ENCODE measurements around the gene E2F8.

The E2F8 gene

DNA sequence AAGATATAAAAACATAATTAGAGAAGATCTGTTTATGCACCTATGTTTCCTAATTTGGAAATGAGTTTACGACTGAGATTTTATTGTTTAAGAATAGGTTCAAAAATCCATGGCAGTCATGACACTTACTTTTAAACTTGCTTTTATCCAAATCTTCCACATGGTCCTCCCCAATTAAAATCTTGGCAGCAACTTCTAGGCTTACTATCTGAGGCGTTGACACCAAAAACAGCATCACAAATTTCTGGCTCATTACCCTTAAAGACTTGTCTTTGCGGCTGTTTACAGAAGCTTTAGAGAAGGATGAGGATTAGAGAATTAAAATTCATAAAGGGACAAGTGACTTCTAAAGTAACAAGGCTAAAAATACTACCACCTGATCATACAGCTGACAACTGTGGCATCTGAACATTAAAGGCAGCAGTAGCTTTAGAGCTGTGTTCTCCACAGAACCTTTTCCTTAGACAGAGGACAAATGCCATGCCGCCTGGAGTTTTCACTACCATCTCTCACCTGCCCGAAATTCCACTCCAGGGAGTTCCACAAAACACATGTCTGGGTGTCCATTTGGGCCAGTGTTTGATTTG, 6.4 kb downstream of the E2F8 start:
- no peak for TF ChIP-seq EZH2phosphoT487 (conservative IDR thresholded peaks at IDR 0.05; ENCODE audit: low read length)
- TF ChIP-seq, protein P1, sequence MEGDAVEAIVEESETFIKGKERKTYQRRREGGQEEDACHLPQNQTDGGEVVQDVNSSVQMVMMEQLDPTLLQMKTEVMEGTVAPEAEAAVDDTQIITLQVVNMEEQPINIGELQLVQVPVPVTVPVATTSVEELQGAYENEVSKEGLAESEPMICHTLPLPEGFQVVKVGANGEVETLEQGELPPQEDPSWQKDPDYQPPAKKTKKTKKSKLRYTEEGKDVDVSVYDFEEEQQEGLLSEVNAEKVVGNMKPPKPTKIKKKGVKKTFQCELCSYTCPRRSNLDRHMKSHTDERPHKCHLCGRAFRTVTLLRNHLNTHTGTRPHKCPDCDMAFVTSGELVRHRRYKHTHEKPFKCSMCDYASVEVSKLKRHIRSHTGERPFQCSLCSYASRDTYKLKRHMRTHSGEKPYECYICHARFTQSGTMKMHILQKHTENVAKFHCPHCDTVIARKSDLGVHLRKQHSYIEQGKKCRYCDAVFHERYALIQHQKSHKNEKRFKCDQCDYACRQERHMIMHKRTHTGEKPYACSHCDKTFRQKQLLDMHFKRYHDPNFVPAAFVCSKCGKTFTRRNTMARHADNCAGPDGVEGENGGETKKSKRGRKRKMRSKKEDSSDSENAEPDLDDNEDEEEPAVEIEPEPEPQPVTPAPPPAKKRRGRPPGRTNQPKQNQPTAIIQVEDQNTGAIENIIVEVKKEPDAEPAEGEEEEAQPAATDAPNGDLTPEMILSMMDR (IDR thresholded peaks at IDR 0.05; ENCODE audit: insufficient read depth, low read length, poor library complexity, severe bottlenecking) = no peak
- no peak overlapping the region for H3K9ac ChIP-seq (ENCODE audit: low read length)
- no peak overlapping the region for H3K4me3 ChIP-seq (ENCODE audit: insufficient read depth, low read length, poor library complexity, severe bottlenecking)
- no peak overlapping the region for H3K4me2 ChIP-seq (ENCODE audit: low read depth, low read length, poor library complexity, severe bottlenecking)
- H2AFZ ChIP-seq (ENCODE audit: low read depth, low read length, severe bottlenecking) = no peak overlapping the region
- H3K27ac ChIP-seq (ENCODE audit: low read depth, low read length) = no peak overlapping the region
- no peaks in the 10 kb centered on the region for H4K20me1 ChIP-seq (ENCODE audit: low read depth, low read length)
- peaks cover 15% of the 10 kb centered on the region for H3F3A ChIP-seq (ENCODE audit: insufficient read depth)
- H3K9me3 ChIP-seq (ENCODE audit: insufficient read depth, low read length) = no peaks in the 10 kb centered on the region
- H3K9me2 ChIP-seq (replicated peaks; ENCODE audit: insufficient read depth, low read length) = no peaks in the 10 kb centered on the region
- H3K79me2 ChIP-seq (ENCODE audit: insufficient read depth, low read length) = peaks cover 32% of the 10 kb centered on the region
- peaks cover 89% of the 10 kb centered on the region for H3K36me3 ChIP-seq (ENCODE audit: low read length)
- no peaks in the 10 kb centered on the region for H3K27me3 ChIP-seq (ENCODE audit: low read length)

DNA sequence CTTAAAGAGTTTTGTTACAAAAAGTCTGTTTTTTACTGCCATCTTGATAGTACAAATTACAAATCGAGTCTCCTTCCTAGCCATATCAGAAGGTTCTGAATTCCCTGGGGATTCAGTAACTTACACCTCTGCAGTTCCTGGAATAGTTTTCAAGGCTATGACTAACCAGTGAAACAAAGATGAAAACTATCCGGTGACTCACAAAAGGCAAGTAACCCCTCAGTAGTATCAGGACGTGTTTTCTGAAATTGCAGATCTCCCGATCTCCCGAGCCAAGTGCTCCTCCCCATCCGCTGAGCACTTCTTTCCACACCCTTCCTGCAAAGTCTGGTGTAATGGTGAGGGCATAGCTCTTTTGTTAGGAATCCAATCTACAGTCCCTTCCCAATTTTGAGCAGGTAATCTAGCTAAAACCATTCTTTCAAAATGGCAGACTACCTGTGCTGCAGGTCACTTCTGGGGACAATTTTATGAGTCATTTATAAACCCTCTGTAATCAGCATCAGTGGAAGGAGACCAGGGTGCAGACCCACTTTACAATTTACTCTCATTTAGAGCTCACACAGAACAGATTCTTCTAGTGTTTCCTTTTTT, 7.7 kb downstream of the E2F8 start:
- Histone ChIP-seq H3K27ac (ENCODE audit: low read depth, low read length) (no peak overlapping the region), H3K9me3 (ENCODE audit: insufficient read depth, low read length) (no peaks in the 10 kb centered on the region), H2AFZ (ENCODE audit: low read depth, low read length, severe bottlenecking) (no peak overlapping the region), H3K79me2 (ENCODE audit: insufficient read depth, low read length) (peaks cover 18% of the 10 kb centered on the region), H3F3A (ENCODE audit: insufficient read depth) (peaks cover 18% of the 10 kb centered on the region), H3K36me3 (ENCODE audit: low read length) (peaks cover 89% of the 10 kb centered on the region), H3K9ac (ENCODE audit: low read length) (no peak overlapping the region), H3K4me3 (ENCODE audit: insufficient read depth, low read length, poor library complexity, severe bottlenecking) (no peak overlapping the region), H3K9me2 (replicated peaks; ENCODE audit: insufficient read depth, low read length) (no peaks in the 10 kb centered on the region), H4K20me1 (ENCODE audit: low read depth, low read length) (no peaks in the 10 kb centered on the region), H3K4me2 (ENCODE audit: low read depth, low read length, poor library complexity, severe bottlenecking) (no peak overlapping the region), H3K27me3 (ENCODE audit: low read length) (no peaks in the 10 kb centered on the region)
- TF ChIP-seq, protein P1 (IDR thresholded peaks at IDR 0.05; ENCODE audit: insufficient read depth, low read length, poor library complexity, severe bottlenecking) = no peak
- TF ChIP-seq EZH2phosphoT487 (conservative IDR thresholded peaks at IDR 0.05; ENCODE audit: low read length) = no peak

DNA sequence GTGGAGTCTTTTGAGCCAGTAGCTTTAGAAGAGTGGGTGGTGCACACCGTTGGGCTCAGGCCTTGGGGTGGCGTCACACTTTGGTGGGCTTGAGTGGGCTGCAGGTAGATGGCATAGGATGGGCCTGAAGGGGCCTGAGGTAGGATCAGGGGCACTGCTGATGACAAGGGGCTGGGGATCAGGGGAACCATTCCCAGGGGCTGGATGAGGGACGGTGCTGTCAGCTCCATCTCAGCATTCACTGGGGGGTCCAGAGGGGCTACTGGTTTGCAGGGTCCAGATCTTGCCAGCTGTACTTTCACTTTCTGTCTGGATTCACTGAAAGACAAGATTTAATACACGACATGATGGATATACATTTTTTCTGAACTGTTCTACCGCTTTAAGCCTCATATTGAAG, 11.1 kb downstream of the E2F8 start:
- H3K4me2 ChIP-seq (ENCODE audit: low read depth, low read length, poor library complexity, severe bottlenecking) = no peak overlapping the region
- H3F3A ChIP-seq (ENCODE audit: insufficient read depth) = peaks cover 15% of the 10 kb centered on the region
- H4K20me1 ChIP-seq (ENCODE audit: low read depth, low read length) = no peaks in the 10 kb centered on the region
- peaks cover 92% of the 10 kb centered on the region for H3K36me3 ChIP-seq (ENCODE audit: low read length)
- H3K27me3 ChIP-seq (ENCODE audit: low read length) = no peaks in the 10 kb centered on the region
- H3K9me2 ChIP-seq (replicated peaks; ENCODE audit: insufficient read depth, low read length) = no peaks in the 10 kb centered on the region
- no peaks in the 10 kb centered on the region for H3K9me3 ChIP-seq (ENCODE audit: insufficient read depth, low read length)
- H3K27ac ChIP-seq (ENCODE audit: low read depth, low read length) = no peak overlapping the region
- no peak overlapping the region for H3K9ac ChIP-seq (ENCODE audit: low read length)
- TF ChIP-seq, protein P1 (IDR thresholded peaks at IDR 0.05; ENCODE audit: insufficient read depth, low read length, poor library complexity, severe bottlenecking) = no peak
- TF ChIP-seq EZH2phosphoT487 (conservative IDR thresholded peaks at IDR 0.05; ENCODE audit: low read length) = no peak
- no peak overlapping the region for H3K4me3 ChIP-seq (ENCODE audit: insufficient read depth, low read length, poor library complexity, severe bottlenecking)
- H2AFZ ChIP-seq (ENCODE audit: low read depth, low read length, severe bottlenecking) = no peak overlapping the region
- H3K79me2 ChIP-seq (ENCODE audit: insufficient read depth, low read length) = no peaks in the 10 kb centered on the region; the same call in 1 of the 2 replicates

Measured in SU-DHL-6 (cell line).